ENCODE measurements around the gene DOCK3. TPM values are rescaled to one million over a fixed set of nuclear protein-coding genes. Genes with fewer than 3 reads are reported as not detected.
A peak's percentile ranks its signal among the peaks of the same experiment; 100 is the strongest.
"Not testable (repeated sequence)": the region's sequence is repeated elsewhere in the genome, so short reads cannot be mapped to it uniquely, and the experiment has no call there.

The DOCK3 gene
- total RNA-seq, 2 donors from 2014 or later = 7.7 to 8.5 TPM

DNA sequence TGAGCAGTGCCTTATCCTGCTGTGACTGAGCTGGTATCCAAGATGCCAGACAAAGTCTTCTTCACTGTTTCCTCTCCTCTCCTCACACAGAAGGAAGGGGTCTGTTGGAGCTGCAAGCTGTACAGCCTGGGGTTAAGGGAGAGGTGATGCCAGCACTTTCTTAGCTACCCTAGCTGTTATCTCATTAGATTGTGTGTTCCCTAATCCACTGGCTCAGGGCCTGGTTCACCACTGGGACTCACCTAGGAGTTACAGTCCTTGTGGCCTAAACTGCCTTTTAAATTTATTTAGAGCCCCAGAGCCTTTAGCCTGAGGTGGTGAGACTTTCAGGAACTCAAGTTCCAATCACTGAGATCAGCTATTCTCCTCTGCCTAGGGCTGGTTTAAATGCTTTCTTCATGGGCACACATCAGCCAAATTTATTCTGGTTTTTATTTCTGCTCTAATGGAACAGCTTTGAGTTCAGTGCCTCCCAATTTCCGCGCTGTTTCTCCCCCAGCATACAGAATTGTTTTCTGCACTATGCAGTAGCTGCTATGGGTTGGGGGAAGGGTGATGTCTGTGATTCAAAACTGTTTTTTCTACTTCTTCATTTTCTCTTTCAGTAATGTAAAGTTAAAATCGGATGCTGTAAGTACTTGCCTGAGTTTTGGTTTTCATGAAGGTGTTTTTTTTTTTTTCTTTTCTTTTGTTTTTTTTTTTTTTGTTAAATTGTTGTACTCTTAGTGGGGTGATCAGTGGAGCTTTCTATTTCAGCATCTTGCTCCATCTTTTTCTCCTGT lies 198.8 kb downstream of the DOCK3 start:
- 97% methylated on average over 3 of the region's 3 CpGs; no CpG with 5 or more reads in 1 of the 2 experiments for WGBS, 2 experiments (ENCODE audit: insufficient coverage in 1 of 2, insufficient read length in 1 of 2)
- Histone ChIP-seq H3K4me1 (ENCODE audit: control insufficient read depth, insufficient read depth, low read length) (peaks cover 3% of the 10 kb centered on the region), H3K4me3 (ENCODE audit: low read length) (no peak overlapping the region), H3K27me3 (ENCODE audit: control insufficient read depth, insufficient read depth, low read length, poor library complexity, severe bottlenecking) (no peaks in the 10 kb centered on the region), H3K27ac (ENCODE audit: low read depth, low read length) (peak overlapping the region; percentile 57), H3K36me3 (ENCODE audit: control insufficient read depth, insufficient read depth, low read length) (no peaks in the 10 kb centered on the region), H3K9ac (ENCODE audit: extremely low read depth, low read length, poor library complexity, severe bottlenecking) (no peak overlapping the region), H3K9me3 (ENCODE audit: control insufficient read depth, low read length) (no peaks in the 10 kb centered on the region)
- H3K27ac Mint-ChIP-seq = no peak overlapping the region
- no peak for DNase-seq
- H3K9me3 Mint-ChIP-seq = peaks cover 10% of the 10 kb centered on the region
- peaks cover 16% of the 10 kb centered on the region for H3K4me1 Mint-ChIP-seq
- H3K27me3 Mint-ChIP-seq (ENCODE audit: insufficient read depth) = no peaks in the 10 kb centered on the region
- TF ChIP-seq, protein P1, sequence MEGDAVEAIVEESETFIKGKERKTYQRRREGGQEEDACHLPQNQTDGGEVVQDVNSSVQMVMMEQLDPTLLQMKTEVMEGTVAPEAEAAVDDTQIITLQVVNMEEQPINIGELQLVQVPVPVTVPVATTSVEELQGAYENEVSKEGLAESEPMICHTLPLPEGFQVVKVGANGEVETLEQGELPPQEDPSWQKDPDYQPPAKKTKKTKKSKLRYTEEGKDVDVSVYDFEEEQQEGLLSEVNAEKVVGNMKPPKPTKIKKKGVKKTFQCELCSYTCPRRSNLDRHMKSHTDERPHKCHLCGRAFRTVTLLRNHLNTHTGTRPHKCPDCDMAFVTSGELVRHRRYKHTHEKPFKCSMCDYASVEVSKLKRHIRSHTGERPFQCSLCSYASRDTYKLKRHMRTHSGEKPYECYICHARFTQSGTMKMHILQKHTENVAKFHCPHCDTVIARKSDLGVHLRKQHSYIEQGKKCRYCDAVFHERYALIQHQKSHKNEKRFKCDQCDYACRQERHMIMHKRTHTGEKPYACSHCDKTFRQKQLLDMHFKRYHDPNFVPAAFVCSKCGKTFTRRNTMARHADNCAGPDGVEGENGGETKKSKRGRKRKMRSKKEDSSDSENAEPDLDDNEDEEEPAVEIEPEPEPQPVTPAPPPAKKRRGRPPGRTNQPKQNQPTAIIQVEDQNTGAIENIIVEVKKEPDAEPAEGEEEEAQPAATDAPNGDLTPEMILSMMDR (conservative IDR thresholded peaks at IDR 0.05) = no peak
- H3K4me3 Mint-ChIP-seq = no peak overlapping the region
- no peaks in the 10 kb centered on the region for H3K36me3 Mint-ChIP-seq (ENCODE audit: low read depth)

DNA sequence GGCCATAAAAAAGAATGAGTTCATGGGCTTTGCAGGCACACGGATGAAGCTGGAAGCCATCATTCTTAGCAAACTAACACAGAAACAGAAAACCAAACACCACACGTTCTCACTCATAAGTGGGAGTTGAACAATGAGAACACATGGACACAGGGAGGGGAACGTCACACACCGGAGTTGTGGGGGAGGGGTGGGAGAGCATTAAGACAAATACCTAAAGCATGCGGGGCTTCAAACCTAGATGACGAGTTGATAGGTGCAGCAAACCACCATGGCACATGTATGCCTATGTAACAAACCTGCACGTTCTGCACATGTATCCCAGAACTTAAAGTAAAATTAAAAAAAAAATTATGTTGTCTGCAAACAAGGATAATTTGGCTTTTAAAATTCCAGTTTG lies 200.1 kb downstream of the DOCK3 start:
- not testable (repeated sequence) for H3K9me3 ChIP-seq (ENCODE audit: control insufficient read depth, low read length); H3K27me3 ChIP-seq (ENCODE audit: control insufficient read depth, insufficient read depth, low read length, poor library complexity, severe bottlenecking); H3K36me3 ChIP-seq (ENCODE audit: control insufficient read depth, insufficient read depth, low read length); H3K27ac ChIP-seq (ENCODE audit: low read depth, low read length); H3K4me1 ChIP-seq (ENCODE audit: control insufficient read depth, insufficient read depth, low read length); H3K4me3 ChIP-seq (ENCODE audit: low read length); H3K4me3 Mint-ChIP-seq; H3K27me3 Mint-ChIP-seq (ENCODE audit: insufficient read depth); H3K9ac ChIP-seq (ENCODE audit: extremely low read depth, low read length, poor library complexity, severe bottlenecking); DNase-seq; H3K36me3 Mint-ChIP-seq (ENCODE audit: low read depth)
- WGBS, 2 experiments (ENCODE audit: insufficient coverage in 1 of 2, insufficient read length in 1 of 2) = 84 to 100% methylated on average over 2 to 7 of the region's 7 CpGs
- Mint-ChIP-seq H3K4me1 (peaks cover 16% of the 10 kb centered on the region), H3K27ac (peak overlapping the region; percentile 35), H3K9me3 (peaks cover 11% of the 10 kb centered on the region)

GRCh38 chr3:50876947-50877346 lies 202.2 kb downstream of the DOCK3 start:
- Mint-ChIP-seq H3K4me3 (no peak overlapping the region), H3K27me3 (ENCODE audit: insufficient read depth) (no peaks in the 10 kb centered on the region), H3K27ac (no peak overlapping the region), H3K4me1 (peaks cover 16% of the 10 kb centered on the region), H3K9me3 (peaks cover 11% of the 10 kb centered on the region), H3K36me3 (ENCODE audit: low read depth) (no peaks in the 10 kb centered on the region)
- no peak overlapping the region for H3K4me3 ChIP-seq (ENCODE audit: low read length)
- no peak overlapping the region for H3K9ac ChIP-seq (ENCODE audit: extremely low read depth, low read length, poor library complexity, severe bottlenecking)
- H3K9me3 ChIP-seq (ENCODE audit: control insufficient read depth, low read length) = no peaks in the 10 kb centered on the region
- DNase-seq = no peak
- no peaks in the 10 kb centered on the region for H3K27me3 ChIP-seq (ENCODE audit: control insufficient read depth, insufficient read depth, low read length, poor library complexity, severe bottlenecking)
- TF ChIP-seq, protein P1 (conservative IDR thresholded peaks at IDR 0.05) = no peak
- 91 to 100% methylated on average over 1 to 2 of the region's 2 CpGs for WGBS, 2 experiments (ENCODE audit: insufficient coverage in 1 of 2, insufficient read length in 1 of 2)
- H3K4me1 ChIP-seq (ENCODE audit: control insufficient read depth, insufficient read depth, low read length) = peaks cover 3% of the 10 kb centered on the region
- H3K27ac ChIP-seq (ENCODE audit: low read depth, low read length) = no peak overlapping the region
- H3K36me3 ChIP-seq (ENCODE audit: control insufficient read depth, insufficient read depth, low read length) = no peaks in the 10 kb centered on the region

GRCh38 chr3:50882733-50883132 lies 208.0 kb downstream of the DOCK3 start:
- H3K9me3 Mint-ChIP-seq = peaks cover 13% of the 10 kb centered on the region
- not testable (repeated sequence) for H3K9ac ChIP-seq (ENCODE audit: extremely low read depth, low read length, poor library complexity, severe bottlenecking); H3K36me3 ChIP-seq (ENCODE audit: control insufficient read depth, insufficient read depth, low read length); H3K27me3 Mint-ChIP-seq (ENCODE audit: insufficient read depth); H3K4me3 Mint-ChIP-seq; H3K4me1 Mint-ChIP-seq; H3K27ac Mint-ChIP-seq; H3K27me3 ChIP-seq (ENCODE audit: control insufficient read depth, insufficient read depth, low read length, poor library complexity, severe bottlenecking); H3K9me3 ChIP-seq (ENCODE audit: control insufficient read depth, low read length); DNase-seq; H3K27ac ChIP-seq (ENCODE audit: low read depth, low read length); H3K36me3 Mint-ChIP-seq (ENCODE audit: low read depth); H3K4me3 ChIP-seq (ENCODE audit: low read length); H3K4me1 ChIP-seq (ENCODE audit: control insufficient read depth, insufficient read depth, low read length)
- WGBS, 2 experiments (ENCODE audit: insufficient coverage in 1 of 2, insufficient read length in 1 of 2) = 88% methylated on average over 1 of the region's 1 CpG; no CpG with 5 or more reads in 1 of the 2 experiments
